Fibroblast of skin of right biceps (primary cell): ENCODE measurements around the gene TMEM232.
"Not testable (repeated sequence)": the region's sequence is repeated elsewhere in the genome, so short reads cannot be mapped to it uniquely, and the experiment has no call there.

Experiments used
- DNase-seq: peaks from one replicate; pipeline ENCODE4 v3.0.0-alpha.2; 2013

Gene TMEM232

DNA sequence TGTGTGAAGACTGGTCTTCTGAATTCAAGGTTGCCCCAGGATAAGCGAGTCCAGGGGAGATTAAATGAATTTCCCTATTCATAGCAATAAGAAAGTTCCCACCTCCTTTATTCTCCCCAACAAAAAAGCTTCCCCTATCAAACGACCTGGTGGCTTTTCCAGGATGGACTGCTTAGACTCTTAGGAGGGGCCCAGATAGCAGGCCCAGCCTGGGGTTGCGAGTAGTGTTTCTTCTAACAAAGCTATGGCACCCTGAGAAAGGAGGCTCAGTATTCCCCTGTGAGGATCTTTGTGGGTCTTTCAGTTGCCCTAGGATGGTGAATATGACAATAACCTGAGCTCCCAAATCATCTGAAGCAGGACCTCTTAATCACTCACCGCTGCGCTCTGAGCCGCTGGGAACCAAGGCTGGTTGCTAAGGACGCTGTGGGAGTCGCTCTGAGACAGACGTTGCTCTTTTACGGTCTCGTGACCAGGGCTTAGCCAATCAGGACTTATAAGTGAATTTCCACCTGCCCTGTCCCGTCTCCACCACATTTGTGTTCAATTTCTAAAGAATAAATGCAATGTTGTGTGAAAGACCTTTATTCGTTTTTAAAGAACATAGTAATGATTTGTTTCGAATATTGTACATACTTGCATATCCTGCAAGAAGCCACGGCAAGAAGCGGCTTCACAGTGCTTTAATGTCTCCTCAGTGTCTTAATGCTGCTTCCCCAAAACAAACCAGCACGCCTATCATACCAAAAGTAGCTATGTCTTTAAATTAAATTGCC, at the start of gene TMEM232:
Gene TMEM232, minus strand, starts transcription at position 423 of the 776 bp plus-strand sequence. CDS start 59,319 bp downstream, outside the sequence.
- DNase-seq, result peak; percentile 67

DNA sequence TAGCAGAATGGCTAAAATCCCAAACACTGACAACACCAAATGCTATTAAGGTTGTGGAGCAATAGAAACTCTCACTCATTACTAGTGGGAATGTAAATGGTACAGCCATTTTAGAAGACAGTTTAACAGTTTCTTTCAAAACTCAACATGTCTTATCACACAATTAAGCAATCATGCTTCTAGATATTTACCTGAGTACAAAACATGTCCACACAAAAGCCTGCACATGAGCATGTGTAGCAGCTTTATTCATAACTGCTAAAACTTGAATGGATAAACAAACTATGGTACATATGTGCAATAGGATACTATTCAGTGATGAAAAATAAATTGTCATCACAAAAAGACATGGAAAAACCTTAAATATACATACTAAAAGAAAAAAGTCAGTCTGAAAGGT, 43.8 kb upstream of the TMEM232 start:
- DNase-seq, result no peak

DNA sequence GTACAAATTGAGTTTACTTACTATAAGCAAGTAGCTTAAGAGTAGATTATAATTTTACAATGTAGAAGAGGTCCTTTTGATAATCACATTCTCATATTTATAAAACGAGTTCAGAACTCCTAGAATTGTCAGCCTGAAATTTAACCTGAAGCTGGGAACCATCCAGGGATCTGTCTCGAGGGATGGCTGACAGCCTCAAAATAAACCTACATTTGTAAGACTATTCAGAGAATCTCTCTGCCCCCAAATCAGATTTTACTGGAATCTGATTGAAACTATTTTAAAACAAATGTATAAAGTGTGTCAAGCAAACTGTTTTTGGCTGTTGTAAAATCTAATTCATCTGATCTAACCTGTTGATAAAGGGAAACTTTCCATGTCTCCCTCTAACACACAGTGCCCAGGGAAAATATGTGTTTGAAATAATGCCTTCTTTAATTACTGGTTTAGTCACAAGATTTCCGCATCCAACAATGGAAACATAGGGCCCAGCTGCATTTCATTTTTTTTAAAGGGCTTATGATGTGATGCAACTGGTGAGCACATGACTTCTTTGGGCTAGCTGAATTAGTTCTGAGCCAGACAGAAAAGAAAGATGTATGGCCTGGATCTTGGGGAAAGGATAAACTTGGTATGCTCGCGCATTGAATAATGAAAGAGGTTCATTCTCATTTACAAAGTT, 42.7 kb upstream of the TMEM232 start:
- DNase-seq, result peak; percentile 67

DNA sequence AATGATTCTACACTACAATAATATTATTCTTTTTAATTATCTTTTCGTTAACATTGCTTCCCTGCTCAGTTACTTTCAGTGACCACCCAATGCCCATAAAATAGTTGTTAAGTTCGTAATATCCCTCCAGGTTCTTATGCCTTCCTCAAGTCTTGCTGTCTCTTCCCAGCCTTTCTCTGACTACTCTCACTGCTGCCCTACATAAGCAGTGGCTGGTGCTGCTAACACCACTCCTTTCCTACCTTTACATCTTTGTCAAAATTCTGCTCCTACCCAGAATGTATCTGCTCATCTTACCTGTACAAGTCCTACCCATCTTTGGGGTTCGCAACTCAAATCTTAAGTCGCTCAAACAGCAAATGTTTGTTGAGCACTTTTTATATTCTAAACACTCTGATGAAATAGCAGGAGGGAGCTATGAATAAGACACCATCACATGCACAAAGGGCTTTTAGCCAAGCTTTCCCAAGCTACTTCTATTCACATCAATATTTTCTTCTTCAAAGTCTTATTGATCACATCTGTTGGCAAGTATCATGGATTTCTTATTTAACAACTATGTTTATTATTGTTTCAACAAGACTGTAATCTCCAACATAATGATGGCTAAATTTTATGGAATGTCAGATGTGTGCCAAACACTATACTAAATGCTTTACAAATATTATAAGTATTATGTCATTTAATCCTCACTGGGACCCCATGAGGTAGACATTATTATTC, 41.8 kb upstream of the TMEM232 start:
- peak; percentile 56 for DNase-seq

DNA sequence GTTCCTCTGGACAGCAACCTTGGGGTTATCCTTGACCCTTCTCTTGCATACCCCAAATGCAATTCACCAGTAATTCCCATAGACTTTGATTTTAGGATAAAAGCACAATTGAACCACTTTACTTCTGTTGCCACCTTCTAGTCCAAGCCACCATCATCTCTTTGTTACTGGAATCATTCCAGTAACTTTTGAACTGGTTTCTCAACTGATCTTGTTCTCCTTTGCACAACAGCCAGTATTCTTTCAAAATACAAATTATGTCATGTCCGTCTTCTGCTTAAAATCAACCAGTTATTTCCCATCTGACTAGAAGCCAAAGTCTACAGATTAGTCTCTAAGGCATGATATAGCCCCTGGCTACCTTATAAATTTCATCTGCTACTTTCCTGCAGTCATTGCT, 33.7 kb upstream of the TMEM232 start:
- no peak for DNase-seq

DNA sequence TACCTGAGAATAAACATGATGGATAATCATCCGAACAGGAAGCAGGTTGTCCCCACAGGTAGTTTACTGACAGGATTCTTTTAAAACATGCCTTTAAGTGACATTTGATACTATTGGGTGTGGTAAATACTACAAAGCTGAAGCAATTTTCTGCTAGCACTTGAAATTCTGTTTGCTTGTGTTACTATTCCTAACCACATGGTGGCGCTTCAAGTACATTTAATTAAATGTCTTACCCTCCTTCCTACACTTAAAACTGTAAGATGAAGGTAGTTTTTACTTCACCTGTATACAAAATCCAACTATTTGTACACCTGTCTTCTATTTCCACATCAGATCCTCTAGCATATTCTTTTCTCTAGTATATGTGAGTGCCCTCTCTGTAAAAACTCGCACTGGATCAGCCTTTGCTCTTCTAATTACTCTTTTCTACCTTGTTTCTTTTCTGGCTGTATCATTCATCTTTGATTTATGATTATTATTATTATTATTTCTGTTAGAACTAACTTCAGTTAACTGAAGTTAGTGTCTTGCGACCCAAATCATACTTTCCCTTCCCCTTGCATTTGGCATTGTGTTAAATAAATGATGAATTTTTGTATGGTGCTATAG, 30.8 kb upstream of the TMEM232 start:
- DNase-seq, result peak; percentile 39

DNA sequence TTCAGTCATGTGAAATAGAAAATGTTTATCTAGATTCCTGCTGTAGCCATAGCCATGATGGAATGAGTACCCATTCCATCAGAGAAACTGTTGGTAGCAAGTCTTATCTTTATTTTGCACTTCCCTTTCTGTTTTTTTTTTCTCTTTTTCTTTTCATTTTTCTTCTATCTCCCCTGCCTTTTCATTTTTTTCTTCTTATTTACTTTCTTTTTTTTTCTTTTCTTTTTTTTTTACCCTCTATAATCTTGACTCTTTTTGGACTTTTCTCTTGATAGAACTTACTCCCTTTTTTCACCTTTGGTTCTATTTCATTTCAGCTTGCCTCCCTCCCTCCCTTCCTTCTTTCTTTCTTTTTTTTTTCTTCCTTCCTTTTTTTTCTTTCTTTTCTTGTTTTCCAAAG, 27.7 kb upstream of the TMEM232 start:
- no peak for DNase-seq

DNA sequence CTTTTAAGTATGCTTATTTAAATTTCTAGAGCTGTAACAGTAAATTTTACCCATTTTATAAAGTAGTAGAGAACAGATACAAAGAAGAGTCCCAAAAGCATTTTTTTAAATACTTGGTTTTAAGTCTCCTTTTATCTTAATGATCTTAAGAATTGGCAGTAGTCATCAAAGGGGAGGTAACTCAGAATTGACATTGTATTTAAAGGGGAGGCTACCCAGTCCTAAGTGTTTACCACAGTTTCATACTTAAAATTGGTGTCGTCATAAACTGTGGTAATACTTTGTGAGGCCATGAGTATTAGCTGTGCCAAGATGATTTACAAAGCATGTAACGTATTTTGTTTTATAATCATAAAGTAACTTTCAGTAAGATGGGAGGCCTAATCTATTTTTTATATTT, 27.1 kb upstream of the TMEM232 start:
- no peak for DNase-seq

DNA sequence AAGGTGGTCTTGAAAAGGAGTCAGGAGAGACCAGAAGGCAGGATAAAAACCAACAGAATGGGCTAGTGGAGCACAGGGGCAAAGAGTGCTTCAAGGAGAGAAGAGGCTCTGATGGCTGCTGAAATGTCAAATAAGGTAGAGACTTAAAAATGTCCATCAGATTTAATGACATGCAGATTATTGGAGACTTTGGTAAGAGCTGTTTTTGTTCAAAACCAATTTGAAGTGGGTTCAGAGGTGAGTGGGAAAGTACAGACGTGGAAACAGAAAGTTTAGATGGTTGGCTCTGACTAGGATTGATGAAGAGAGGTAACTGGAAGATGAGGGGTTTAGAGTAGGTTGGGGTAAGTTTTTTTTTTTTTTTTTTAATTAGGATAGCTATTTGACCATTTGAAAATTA, 26.5 kb upstream of the TMEM232 start:
- DNase-seq, result no peak

DNA sequence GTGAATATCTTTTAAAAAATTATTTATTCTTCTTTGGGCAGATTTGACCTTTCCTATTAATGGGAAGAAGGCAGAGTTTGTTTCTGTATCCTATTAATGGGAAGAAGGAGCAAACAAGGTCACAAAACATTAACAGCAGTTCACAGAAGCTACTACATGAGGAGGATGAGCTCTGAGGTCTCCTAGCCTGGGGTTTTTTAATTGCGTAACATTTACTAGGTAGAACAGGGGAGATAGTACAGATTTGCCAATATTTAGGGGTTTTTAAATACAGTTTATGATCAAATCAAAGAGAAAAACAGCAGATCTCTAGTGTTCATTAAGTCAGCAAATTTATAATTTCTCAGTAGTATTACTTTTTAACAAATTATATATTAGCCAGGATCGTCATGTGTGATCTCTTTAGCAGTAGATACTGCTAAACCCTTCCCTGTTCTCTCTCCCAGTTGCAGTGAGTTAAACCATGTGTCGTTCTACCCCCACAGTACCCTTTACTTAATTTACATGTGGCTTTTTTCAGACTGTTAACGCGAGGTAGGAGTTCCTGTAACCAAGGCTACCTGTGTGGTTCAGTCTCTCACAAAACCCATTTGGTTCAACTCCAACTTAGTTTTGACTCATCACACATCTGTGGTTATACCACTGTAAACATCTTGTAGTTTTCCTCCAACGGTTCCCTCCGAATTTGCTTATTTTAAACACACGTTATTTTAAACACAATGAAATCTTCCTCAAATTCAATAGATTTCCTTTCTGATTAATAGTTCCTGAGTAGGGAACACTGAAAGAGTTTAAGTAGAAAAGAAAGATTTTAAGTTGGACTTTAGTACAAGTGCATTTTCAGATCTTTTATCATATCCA, 25.7 kb upstream of the TMEM232 start:
- peak; percentile 16 for DNase-seq

DNA sequence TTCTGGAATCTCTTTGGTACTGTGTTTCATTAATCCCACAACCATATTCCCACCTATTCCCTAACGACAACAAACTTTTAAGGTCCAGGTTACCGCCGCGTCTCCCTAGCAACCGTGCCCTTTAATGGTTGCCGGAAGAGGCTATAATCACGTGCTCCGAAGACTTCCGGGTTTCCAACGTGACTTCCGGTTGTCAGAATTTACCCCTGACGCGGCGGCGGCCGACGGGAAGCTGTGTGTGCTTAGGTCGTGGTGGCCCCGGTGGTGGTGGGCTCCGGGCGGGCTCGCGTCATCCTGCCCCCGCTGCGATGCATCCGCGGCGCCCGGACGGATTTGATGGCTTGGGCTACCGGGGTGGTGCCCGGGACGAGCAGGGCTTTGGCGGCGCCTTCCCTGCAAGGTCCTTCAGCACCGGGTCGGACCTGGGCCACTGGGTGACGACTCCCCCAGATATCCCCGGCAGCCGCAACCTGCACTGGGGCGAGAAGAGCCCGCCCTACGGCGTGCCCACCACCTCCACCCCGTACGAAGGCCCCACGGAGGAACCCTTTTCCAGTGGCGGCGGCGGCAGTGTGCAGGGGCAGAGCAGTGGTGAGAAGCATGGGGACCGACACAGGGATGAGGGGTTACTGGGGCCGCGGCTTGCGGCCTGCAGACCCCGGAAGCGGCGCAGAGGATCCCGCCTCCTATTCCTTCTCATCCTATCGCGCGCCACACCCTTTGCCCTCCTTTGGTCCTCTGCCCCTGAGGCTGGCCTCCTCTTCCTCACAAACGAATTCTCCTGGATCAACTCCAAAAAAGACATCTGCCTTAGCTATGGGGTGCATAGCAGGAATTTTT, 12.6 kb upstream of the TMEM232 start, which contains the start of gene SLC25A46:
Gene SLC25A46, plus strand, starts transcription at position 196 of the 840 bp plus-strand sequence. Its CDS starts 113 bp downstream, at position 309.
- DNase-seq, result peak; percentile 89

DNA sequence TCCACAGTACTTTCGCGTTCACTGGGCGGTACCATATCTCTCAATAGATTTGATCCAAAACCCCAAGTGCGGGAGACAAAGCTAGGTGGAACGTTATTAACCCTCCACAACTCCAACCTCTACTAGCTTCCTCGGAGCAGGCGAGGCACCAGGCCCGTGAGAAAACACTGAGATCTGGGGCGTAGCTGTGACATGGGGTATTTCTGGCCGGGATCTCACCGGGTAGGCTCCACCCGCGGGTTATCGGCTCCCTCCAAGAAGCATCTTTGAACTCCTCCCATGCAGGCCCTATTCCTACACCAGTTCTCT, 12.0 kb upstream of the TMEM232 start:
- no peak for DNase-seq

DNA sequence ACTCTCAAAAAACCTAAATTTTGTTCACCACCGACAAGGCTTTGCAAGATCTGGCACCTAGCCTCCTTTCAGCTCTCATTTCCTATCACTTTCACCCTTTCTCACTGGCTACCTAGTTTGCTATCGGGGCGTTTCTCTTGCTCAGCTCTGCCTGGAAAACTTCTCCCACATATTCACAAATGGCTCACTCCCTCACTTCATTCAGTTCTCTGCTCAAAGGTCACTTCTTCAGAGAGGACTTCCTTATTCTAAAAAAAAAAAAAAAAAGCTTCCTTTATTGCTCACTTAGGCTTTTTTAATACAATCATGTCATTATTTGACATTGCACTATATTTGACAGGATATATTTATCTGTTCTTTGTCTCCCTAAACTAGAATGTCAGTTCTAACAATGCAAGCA, 10.3 kb upstream of the TMEM232 start:
- DNase-seq, result no peak

DNA sequence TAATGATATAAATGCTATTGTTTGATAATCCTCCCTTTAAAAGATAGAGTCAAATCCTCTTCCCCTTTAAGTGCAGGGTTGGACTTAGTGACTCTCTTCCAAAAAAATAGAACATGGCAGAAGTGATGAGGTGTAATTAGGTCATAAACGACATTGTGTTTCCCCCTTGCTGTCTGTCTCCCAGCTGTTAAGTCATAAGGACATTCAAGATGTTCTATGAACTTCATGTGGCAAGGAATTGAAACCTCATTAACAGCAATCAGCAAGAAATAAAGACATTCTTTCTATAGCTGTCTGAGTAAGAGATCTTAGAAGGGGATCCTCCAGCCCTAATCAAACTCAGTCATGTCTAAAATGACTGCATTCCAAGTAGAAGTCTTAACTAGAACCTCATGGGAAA, 9.1 kb upstream of the TMEM232 start:
- peak; percentile 8 for DNase-seq

DNA sequence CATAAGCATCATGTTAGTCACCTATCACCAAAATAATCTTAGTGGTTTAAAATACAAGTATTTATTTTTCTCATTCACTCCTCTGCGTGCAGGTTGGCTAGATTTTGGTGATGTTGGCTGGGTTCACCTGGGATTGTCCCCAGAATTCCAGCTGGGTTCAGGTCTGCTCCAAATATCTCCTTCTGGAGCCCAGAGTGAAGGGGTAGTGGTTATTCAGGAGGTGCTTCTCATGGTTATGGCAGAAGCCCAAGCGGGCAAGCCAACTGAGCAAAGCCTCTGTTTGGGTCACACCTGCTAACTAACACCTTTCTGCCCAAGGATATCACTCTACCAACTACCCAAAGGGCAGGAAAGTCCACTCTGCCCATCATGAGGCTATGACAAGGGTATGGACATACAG, 7.6 kb upstream of the TMEM232 start:
- no peak for DNase-seq

DNA sequence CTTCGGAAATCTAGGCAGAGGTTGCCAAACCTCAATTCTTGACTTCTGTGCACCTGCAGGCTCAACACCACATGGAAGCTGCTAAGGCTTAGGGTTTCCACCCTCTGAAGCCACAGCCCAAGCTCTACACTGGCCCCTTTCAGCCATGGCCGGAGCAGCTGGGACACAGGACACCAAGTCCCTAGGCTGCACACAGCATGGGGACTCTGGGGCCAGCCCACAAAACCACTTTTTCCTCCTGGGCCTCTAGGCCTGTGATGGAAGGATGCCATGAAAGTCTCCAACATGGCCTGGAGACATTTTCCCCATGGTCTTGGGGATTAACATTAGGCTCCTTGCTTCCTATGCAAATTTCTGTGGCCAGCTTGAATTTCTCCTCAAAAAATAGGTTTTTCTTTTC, 5.0 kb upstream of the TMEM232 start:
- not testable (repeated sequence) for DNase-seq

DNA sequence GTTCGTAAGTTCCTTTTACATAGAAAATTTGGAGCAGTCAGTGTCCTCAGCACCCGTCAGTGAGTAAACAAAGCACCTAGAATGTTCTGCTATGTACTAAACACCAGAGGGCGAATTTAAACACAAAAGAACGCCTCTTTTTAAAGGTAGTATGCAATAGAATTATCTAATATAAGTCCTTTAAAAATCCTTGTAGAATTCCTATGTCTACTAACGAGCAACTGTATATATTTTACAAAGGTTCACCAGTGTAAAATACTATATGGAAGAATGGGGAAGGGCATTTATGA, 499 bp upstream of the TMEM232 start:
- DNase-seq, result no peak

DNA sequence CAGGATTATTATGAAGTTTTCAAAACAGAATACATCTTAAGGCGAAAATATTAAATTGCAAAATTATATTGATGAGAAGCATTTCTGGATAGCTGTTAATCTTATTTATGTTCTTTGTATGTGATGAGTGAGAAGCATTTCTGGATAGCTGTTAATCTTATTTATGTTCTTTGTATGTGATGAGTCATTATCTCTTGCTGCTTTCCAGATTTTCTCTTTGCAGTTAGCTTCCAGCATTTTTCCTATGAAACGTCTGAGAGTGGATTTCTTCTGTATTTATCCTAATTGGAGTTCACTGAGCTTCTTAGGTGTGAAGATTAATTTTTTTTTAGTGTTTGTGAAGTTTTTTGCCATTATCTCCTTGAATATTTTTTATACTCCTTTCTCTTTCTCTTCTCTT, 8.2 kb downstream of the TMEM232 start:
- DNase-seq, result peak; percentile 49

DNA sequence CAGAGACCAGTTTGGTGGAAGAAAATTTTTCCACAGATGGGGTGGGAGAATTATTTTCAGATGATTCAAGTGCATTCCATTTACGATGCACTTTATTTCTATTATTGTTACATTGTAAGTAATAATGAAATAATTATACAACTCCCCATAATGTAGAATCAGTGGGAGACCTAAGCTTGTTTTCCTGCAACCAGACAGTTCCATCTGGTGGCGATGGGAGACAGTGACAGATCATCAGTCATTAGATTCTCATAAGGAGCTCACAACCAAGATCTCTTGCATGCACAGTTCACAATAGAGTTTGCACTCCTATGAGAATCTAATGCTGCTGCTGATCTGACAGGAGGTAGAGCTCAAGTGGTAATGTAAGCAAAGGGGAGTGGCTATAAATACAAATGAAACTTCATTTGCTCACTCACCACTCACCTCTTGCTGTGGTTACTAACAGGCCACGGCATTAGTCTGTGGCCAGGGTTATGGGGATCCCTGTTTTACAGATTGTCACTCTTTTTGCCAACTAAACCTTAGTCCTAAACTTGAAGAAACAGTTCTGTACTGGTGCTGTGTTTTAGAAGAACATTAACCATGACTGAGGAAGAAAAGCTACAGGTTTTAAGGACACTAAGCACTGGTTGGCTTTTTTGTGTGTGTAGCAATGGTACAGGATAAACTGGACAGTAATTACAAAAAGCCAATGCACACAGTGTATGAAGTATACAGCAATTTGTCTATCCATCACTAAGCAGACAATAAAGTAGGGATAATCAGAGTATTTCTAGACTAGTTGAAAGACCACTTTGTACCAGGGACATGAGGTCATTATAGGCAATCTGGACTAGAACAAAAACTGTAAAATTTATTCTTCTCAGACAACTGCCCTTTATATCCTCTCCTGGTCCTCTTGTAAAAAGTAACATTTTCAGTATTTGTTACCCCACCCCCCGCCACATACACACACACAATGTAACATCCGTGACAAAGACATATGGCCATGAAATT, 9.9 kb downstream of the TMEM232 start:
- DNase-seq, result peak; percentile 26

DNA sequence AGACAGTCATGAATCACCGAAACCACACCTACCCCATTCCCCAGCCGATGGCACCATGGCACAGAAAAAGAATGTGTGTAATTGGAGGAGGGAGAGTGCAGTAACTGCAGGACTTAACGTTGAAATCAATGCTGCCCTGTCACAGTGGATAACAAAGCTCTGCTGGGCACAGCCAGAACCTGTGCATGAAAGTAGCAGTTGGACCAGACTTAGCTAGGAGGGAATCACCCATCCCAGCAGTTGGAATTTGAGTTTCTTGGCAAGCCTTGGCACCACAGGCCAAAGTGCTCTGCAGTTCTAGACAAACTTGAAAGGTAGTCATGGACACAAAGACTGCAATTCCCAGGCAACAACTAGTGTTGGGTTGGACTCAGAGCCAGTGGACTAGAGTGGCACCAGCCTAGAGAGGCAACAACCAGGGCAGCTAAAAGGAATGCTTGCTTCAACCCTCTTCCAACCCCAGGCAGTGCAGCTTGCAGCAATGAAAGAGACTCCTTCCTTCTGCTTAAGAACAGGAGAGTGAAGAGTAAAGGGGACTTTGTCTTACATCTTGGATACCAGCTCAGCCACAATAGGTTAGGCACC, 19.1 kb downstream of the TMEM232 start:
- DNase-seq, result no peak
